Pancreas (tissue), 10 donors: ENCODE results near the gene SDR42E2. TPM values are rescaled to one million over a fixed set of nuclear protein-coding genes. Genes with fewer than 3 reads are reported as not detected.

Experiments
- ATAC-seq, 4 donors: fragments of 200-7000 bp; cut with Tn5 transposase; one replicate each; pipeline versions ENCODE4 v1.8.0 to v1.9.1; 2020; ENCODE audit warnings: mild to moderate bottlenecking in 4 of 4, moderate library complexity in 4 of 4
- DNase-seq, 6 donors: peaks; one replicate each; pipeline ENCODE4 v3.0.0-alpha.2; 2020
- FAIRE-seq: peaks from 2 replicates; lab custom pipeline; 2012; peaks lifted over from hg19 to GRCh38; lab: Jason Lieb, UNC
- H3K27ac ChIP-seq, 4 donors: fragments of 200-600 bp; sonication (generic); 1 replicate in 3 of 4; 2 replicates in 1 of 4; pipeline versions ENCODE4 v1.5.0 to v1.8.0; 2020
- H3K27me3 ChIP-seq, 4 donors: fragments of 200-600 bp; one replicate each; pipeline ENCODE4 v1.8.0; 2021
- H3K36me3 ChIP-seq, 3 donors: fragments of 200-600 bp; sonication (generic) in 1 of 3; one replicate each; pipeline versions ENCODE4 v1.5.0 to v1.8.0; 2020 to 2021
- H3K4me1 ChIP-seq, 3 donors: fragments of 200-600 bp; one replicate each; pipeline ENCODE4 v1.8.0; 2021
- H3K4me3 ChIP-seq, 4 donors: fragments of 200-600 bp; sonication (generic) in 2 of 4; one replicate each; pipeline versions ENCODE4 v1.5.0 to v1.8.0; 2020 to 2021
- H3K9me3 ChIP-seq, 4 donors: fragments of 200-600 bp; one replicate each; pipeline ENCODE4 v1.8.0; 2021
- CTCF ChIP-seq, 4 donors: fragments of 200-600 bp; sonication (generic) in 3 of 4; IDR thresholded peaks; one replicate each; pipeline versions ENCODE4 v1.5.0 to v1.8.0; 2021; ENCODE audit warnings: antibody characterized with exemption in 4 of 4
- WGBS, 2 donors: extraction: QIAGEN DNeasy Blood & Tissue Kit; methylation state at CpG; one replicate each; pipeline ENCODE4 v1.1.7; 2013; 5-methylcytosine and 5-hydroxymethylcytosine counted together
- intact Hi-C, 3 donors: fragments of 100-400 bp; cut with DNase I; formaldehyde crosslinking; loops; one replicate each; pipeline versions ENCODE4 v1.11.1 to v1.14.2; 2022
- polyA plus RNA-seq, 2 donors: library from polyadenylated mRNA; stranded (reverse); fragments of 200-250 nt; gene quantifications; one replicate each; pipeline ENCODE4 v1.2.3, GENCODE V29; 2013
- total RNA-seq, 6 donors: library from RNA; stranded (reverse); fragmentation: NEBNext Ultra II Directional in 4 of 6; extraction: Animal tissue kit (Norgen Biotek cat#: 25700) in 4 of 6; gene quantifications; one replicate each; pipeline versions ENCODE4 v1.2.1 to v1.2.4, GENCODE V29; 2021 to 2023
- donor health status: healthy with polysubstance abuse.
- donor health status: DM: no; HTN: no; CAD: no; lungs with moderate emphysema.
- donor health status: DM: no; HTN: no; CAD: no.
- donor health status: control.
- donor health status: control.
- donor health status: Bipolar disorder and iron deficiency.
- donor health status: DM: yes; HTN: yes; CAD: no.
- donor health status: DM: no; HTN: no; CAD: no.
- donor health status: DM: no; HTN: no; CAD: no.
- donor health status: DM: yes; HTN: yes; CAD: no.

The SDR42E2 gene
- total RNA-seq (not detected), polyA plus RNA-seq (under 1 TPM in 1 of 2 donors, not detected in 1; 0.07 TPM)

GRCh38 chr16:22161999-22162655 lies at the start of gene SDR42E2:
TSS of gene SDR42E2 (plus strand) at chr16:22162506. CDS start at chr16:22165583, 3,077 bp downstream.
- FAIRE-seq: no peak
- no peaks in the 10 kb centered on the region for H3K9me3 ChIP-seq
- intact Hi-C loops: no loop called here
- no peak for TF ChIP-seq CTCF (IDR thresholded peaks at IDR 0.05)
- peak in 5 of 6 donors; percentile 16 to 76 (median 23) for DNase-seq
- peak; percentile 75 to 94 (median 80) for ATAC-seq
- H3K27ac ChIP-seq: no peak within 1 kb of the TSS
- 5% methylated on average over 23 to 40 of the region's 40 CpGs for WGBS, 2 donors
- peaks cover 0 to 4% (median 0%) of the 10 kb centered on the region in 4 donors for H3K27me3 ChIP-seq
- H3K4me3 ChIP-seq: peak within 1 kb of the TSS in 1 of 4 donors; percentile 13
- no peaks in the 10 kb centered on the region for H3K36me3 ChIP-seq
- no peaks in the 10 kb centered on the region for H3K4me1 ChIP-seq

DNA sequence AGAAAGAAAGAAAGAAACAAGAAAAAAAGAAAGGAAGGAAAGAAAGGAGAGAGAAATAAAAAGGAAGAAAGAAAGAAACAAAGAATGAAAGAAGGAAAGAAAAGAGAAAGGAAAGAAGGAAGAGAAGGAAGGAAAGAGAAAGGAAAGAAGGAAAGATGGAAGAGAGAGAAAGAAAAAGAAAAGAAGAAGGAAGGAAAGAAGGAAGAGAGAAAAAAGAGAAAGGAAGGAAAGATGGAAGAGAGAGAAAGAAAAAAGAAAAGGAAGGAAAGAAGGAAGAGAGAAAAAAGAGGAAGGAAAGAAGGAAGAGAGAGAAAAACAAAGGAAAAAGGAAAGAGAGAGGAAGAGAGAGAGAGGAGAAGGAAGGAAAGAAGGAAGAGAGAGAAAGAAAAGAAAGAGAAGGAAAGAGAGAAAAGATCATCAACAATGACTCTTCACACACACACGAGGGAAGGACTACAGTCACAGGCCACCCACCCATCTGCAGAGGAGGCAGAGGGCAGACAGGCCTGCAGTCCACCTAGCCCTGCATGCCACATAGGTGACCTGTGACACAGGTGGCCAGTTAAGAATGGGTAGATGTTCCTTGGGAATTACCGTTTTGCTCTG lies 46.1 kb upstream of the SDR42E2 start:
- DNase-seq: no peak
- no peak for TF ChIP-seq CTCF (IDR thresholded peaks at IDR 0.05)
- Histone ChIP-seq H3K9me3 (no peaks in the 10 kb centered on the region), H3K27ac (no peak overlapping the region), H3K27me3 (no peaks in the 10 kb centered on the region), H3K4me3 (no peak overlapping the region), H3K36me3 (no peaks in the 10 kb centered on the region), H3K4me1 (no peaks in the 10 kb centered on the region)
- no peak for ATAC-seq
- intact Hi-C loops: no loop called here
- FAIRE-seq: no peak
- 67 to 90% methylated on average over 2 of the region's 2 CpGs for WGBS, 2 donors

GRCh38 chr16:22117609-22118008 lies 44.7 kb upstream of the SDR42E2 start:
- H3K9me3 ChIP-seq: no peaks in the 10 kb centered on the region
- H3K27me3 ChIP-seq: no peaks in the 10 kb centered on the region
- DNase-seq (no peak), FAIRE-seq (no peak), ATAC-seq (no peak)
- H3K36me3 ChIP-seq: no peaks in the 10 kb centered on the region
- no peaks in the 10 kb centered on the region for H3K4me1 ChIP-seq
- 51 to 62% methylated on average over 2 of the region's 2 CpGs for WGBS, 2 donors
- H3K27ac ChIP-seq: no peak overlapping the region
- no peak overlapping the region for H3K4me3 ChIP-seq
- intact Hi-C loops: no loop called here
- no peak for TF ChIP-seq CTCF (IDR thresholded peaks at IDR 0.05)

GRCh38 chr16:22120440-22120839 lies 41.9 kb upstream of the SDR42E2 start:
- intact Hi-C loops: no loop called here
- no peak for TF ChIP-seq CTCF (IDR thresholded peaks at IDR 0.05)
- no peak overlapping the region for H3K27ac ChIP-seq
- H3K9me3 ChIP-seq: no peaks in the 10 kb centered on the region
- H3K36me3 ChIP-seq: no peaks in the 10 kb centered on the region
- WGBS, 2 donors: 83% methylated on average over 3 of the region's 3 CpGs
- no peaks in the 10 kb centered on the region for H3K27me3 ChIP-seq
- no peak for ATAC-seq
- no peak overlapping the region for H3K4me3 ChIP-seq
- FAIRE-seq: no peak
- no peaks in the 10 kb centered on the region for H3K4me1 ChIP-seq
- DNase-seq: no peak

DNA sequence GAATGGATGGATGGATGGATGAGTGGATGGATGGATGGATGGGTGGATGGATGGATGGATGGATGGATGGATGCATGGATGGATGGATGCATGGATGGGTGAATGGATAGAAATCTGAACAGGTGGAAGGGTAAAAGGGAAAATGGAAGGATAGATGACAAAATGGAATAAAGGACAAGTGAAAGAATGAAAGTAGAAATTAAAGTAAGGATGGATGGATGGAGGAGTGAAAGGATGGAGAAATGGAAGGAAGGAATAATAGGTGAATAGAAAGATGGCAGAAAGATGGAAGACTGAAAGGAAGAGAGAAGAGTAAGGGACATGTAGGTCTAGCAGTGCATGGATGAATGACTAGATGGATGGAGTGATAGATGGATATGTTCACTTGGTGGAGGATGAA lies 40.1 kb upstream of the SDR42E2 start:
- H3K36me3 ChIP-seq: no peaks in the 10 kb centered on the region
- H3K27ac ChIP-seq: no peak overlapping the region
- H3K4me1 ChIP-seq: no peaks in the 10 kb centered on the region
- no peak for TF ChIP-seq CTCF (IDR thresholded peaks at IDR 0.05)
- FAIRE-seq (no peak), ATAC-seq (no peak), DNase-seq (no peak)
- H3K27me3 ChIP-seq: no peaks in the 10 kb centered on the region
- intact Hi-C loops: no loop called here
- no peak overlapping the region for H3K4me3 ChIP-seq
- H3K9me3 ChIP-seq: no peaks in the 10 kb centered on the region
